Measurements from ENCODE around the gene TRPM3. TPM values are rescaled to one million over a fixed set of nuclear protein-coding genes. Genes with fewer than 3 reads are reported as not detected.

TRPM3 gene
- total RNA-seq, 8 experiments from 2014 or later: 0.09 to 2.3 (median 1.4) TPM

DNA sequence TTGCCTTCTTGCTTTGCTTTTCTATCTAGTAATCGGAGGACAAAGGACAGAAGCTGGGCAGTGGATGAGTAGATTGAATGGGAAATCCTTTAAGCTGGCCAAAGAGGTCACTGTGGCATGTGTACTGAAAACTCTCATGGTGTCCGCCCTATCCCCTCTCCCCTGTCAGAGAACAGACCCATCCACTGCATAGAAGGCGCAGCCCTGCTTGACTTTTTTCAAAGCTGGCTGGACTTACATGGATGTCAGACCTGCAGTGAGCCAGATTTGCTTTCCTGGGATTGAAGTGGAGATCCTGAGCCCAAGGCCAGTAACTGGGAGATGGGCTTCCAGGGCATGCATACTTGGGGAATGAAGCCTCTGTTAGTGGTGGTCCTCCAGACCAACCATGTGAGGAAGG, 329.5 kb downstream of the TRPM3 start:
- no peak for ATAC-seq (replicated peaks in 6 of 8)
- Histone ChIP-seq H3K4me3 (no peak overlapping the region), H3K4me1 (replicated peaks in 1 of 2) (peaks cover 4 to 13% of the 10 kb centered on the region in 2 donors), H3K27ac (no peak overlapping the region)
- 24 to 100% (median 86%) methylated on average over 1 to 2 of the region's 3 CpGs; no CpG with 5 or more reads in 3 of the 10 experiments for WGBS, 10 experiments
- in situ Hi-C loops (cut with MboI; ENCODE audit: low pct_unique_long_range_greater_than_20kb in 2 of 9, low sequenced_read_pairs in 9 of 9, unreplicated experiment in 9 of 9): loop anchor here in 1 of 9 experiments (25.0 kb wide), 1 partner anchor 105 kb away; no protein-coding TSS in a partner anchor

DNA sequence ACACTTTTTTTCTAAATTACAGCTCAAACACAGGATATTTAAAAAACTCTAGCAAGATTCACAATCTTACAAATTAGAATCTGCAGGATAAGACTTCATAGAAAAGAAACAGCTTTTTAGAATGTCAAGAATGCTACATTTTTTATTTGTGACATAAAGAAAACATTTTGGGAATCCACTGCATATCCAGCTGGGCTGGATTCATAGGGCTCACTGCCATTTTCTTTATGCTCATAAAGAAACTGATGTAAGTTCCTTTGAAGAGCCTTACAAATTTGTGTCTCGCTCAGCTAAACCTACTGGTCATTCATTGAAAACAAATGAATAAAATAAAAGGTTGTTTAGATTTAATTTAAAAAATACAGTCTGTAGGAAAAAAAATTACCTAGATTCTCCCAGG, 332.3 kb downstream of the TRPM3 start:
- no peak overlapping the region for H3K4me3 ChIP-seq
- in situ Hi-C loops (cut with MboI; ENCODE audit: low pct_unique_long_range_greater_than_20kb in 2 of 9, low sequenced_read_pairs in 9 of 9, unreplicated experiment in 9 of 9): loop anchor here in 1 of 9 experiments (25.0 kb wide), 1 partner anchor 102 kb away; no protein-coding TSS in a partner anchor
- H3K4me1 ChIP-seq (replicated peaks in 1 of 2): no peaks in the 10 kb centered on the region
- no peak overlapping the region for H3K27ac ChIP-seq
- 0 to 100% (median 92%) methylated on average over 1 of the region's 1 CpG; no CpG with 5 or more reads in 3 of the 10 experiments for WGBS, 10 experiments
- no peak for ATAC-seq (replicated peaks in 6 of 8)

DNA sequence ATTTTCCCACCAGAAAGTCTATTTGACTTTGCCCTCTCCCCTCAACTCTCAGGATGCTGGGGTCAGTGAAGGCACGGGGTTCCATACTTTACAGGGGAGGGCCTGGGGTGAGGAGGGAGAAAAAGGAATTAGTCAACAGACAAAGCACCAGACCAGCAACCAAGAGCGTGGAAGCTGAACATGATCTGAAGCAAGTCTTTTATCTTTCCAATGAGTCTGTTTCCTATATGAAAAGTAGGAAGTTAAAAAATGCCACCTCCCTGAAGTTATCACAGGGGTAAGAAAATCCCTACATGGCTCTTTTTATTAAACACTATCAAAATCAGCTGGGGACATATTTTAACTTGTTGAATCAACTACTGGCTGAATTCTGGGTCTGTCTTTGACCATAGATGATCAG, 337.0 kb downstream of the TRPM3 start:
- no peak overlapping the region for H3K27ac ChIP-seq
- no peak overlapping the region for H3K4me3 ChIP-seq
- no peaks in the 10 kb centered on the region for H3K4me1 ChIP-seq (replicated peaks in 1 of 2)
- 17 to 100% (median 53%) methylated on average over 1 to 2 of the region's 2 CpGs; no CpG with 5 or more reads in 7 of the 10 experiments for WGBS, 10 experiments
- in situ Hi-C loops (cut with MboI; ENCODE audit: low pct_unique_long_range_greater_than_20kb in 2 of 9, low sequenced_read_pairs in 9 of 9, unreplicated experiment in 9 of 9): loop anchor here in 1 of 9 experiments (25.0 kb wide), 1 partner anchor 97 kb away; no protein-coding TSS in a partner anchor
- no peak for ATAC-seq (replicated peaks in 6 of 8)

DNA sequence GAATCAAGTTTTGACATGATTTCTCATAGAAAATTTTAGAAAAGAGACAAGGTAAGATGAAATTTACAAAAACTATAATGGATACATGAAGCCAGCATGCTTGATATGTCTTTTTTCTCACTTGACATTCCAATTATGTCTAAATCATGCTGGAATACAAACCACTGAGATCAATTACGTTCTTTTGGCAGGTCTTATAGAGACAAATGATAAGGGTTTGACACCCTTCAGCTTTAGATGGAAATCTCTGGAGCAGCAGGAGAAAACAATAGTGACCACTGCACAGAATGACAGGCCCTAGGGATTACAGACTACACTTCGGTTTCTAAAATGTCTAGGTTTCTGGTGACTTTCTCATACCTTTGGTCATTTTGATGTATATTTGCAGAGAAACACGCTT, 342.9 kb downstream of the TRPM3 start:
- no peak overlapping the region for H3K27ac ChIP-seq
- no peaks in the 10 kb centered on the region for H3K4me1 ChIP-seq (replicated peaks in 1 of 2)
- ATAC-seq (replicated peaks in 6 of 8): no peak
- 3 to 92% (median 63%) methylated on average over 1 to 3 of the region's 3 CpGs; no CpG with 5 or more reads in 1 of the 10 experiments for WGBS, 10 experiments
- in situ Hi-C loops (cut with MboI; ENCODE audit: low pct_unique_long_range_greater_than_20kb in 2 of 9, low sequenced_read_pairs in 9 of 9, unreplicated experiment in 9 of 9): loop anchor here in 1 of 9 experiments (25.0 kb wide), 1 partner anchor 91 kb away; no protein-coding TSS in a partner anchor
- H3K4me3 ChIP-seq: no peak overlapping the region

DNA sequence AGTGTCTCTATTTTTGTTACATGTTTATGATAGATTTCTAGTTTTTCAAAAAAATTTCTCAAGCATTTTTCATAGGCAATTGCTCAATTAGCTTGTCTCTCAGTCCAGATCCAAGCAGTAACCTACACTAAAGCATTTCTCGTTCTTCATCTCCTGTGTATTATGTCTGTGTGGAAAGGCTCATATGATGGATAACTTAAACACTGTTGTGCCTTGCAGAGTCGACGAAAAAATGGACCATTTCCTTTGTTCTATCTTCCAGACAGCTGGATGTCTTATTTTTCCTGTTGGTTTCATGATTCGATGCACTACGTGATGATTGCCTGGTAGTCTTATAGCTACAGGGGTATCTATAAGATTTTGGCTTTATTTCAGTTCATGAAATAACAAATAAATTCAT, 347.8 kb downstream of the TRPM3 start:
- Histone ChIP-seq H3K27ac (no peak overlapping the region), H3K4me3 (no peak overlapping the region), H3K4me1 (replicated peaks in 1 of 2) (no peaks in the 10 kb centered on the region)
- WGBS, 10 experiments: 6 to 100% (median 83%) methylated on average over 3 to 5 of the region's 5 CpGs; no CpG with 5 or more reads in 1 of the 10 experiments
- ATAC-seq (replicated peaks in 6 of 8): no peak
- in situ Hi-C loops (cut with MboI; ENCODE audit: low pct_unique_long_range_greater_than_20kb in 2 of 9, low sequenced_read_pairs in 9 of 9, unreplicated experiment in 9 of 9): no loop called here

DNA sequence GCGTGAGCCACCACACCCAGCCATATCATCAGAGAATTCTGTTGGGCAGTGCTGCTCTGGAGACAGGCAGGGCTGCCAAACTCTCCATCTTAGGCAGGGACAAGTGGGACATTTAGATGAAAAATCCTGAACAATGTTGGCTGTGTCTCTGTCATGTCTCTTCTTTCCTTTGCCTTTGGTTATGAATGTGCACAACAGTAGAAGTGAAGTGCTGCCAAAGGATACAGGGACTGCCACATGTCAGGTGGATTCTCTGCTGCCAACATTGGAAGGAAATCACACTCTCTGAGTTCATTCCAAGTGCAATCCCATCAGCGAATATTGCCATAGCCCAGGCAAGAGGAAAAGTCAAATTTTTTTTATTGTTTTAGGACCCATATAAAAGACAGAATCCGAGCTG, 348.8 kb downstream of the TRPM3 start:
- H3K4me1 ChIP-seq (replicated peaks in 1 of 2): no peaks in the 10 kb centered on the region
- no peak overlapping the region for H3K27ac ChIP-seq
- 0 to 83% (median 60%) methylated on average over 1 to 3 of the region's 3 CpGs; no CpG with 5 or more reads in 2 of the 10 experiments for WGBS, 10 experiments
- in situ Hi-C loops (cut with MboI; ENCODE audit: low pct_unique_long_range_greater_than_20kb in 2 of 9, low sequenced_read_pairs in 9 of 9, unreplicated experiment in 9 of 9): no loop called here
- no peak for ATAC-seq (replicated peaks in 6 of 8)
- no peak overlapping the region for H3K4me3 ChIP-seq

DNA sequence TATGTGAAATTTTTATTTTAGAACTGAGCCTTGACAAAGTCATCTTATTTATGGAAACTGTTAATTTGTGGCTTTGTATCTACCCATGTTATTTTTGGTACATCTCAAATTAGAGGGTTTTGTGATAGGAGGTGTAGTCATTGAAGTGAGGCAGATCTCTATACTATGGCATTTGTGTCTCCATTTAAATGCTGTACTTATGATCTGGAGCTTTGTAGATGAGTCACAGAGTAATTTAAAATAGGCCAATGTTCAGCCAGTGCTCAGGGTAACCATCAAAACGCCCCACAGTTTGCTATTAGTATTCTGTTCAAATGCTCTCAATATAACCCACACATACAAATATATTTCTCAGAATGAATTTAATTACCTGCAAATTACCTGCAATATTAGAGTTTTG, 355.5 kb downstream of the TRPM3 start:
- Histone ChIP-seq H3K4me3 (no peak overlapping the region), H3K4me1 (replicated peaks in 1 of 2) (peaks cover 0 to 2% of the 10 kb centered on the region in 2 donors), H3K27ac (no peak overlapping the region)
- in situ Hi-C loops (cut with MboI; ENCODE audit: low pct_unique_long_range_greater_than_20kb in 2 of 9, low sequenced_read_pairs in 9 of 9, unreplicated experiment in 9 of 9): no loop called here
- ATAC-seq (replicated peaks in 6 of 8): peak in 4 of 8 experiments; percentile 48 to 60 (median 54)
- WGBS, 10 experiments: 0 to 100% (median 88%) methylated on average over 1 of the region's 1 CpG; no CpG with 5 or more reads in 3 of the 10 experiments

DNA sequence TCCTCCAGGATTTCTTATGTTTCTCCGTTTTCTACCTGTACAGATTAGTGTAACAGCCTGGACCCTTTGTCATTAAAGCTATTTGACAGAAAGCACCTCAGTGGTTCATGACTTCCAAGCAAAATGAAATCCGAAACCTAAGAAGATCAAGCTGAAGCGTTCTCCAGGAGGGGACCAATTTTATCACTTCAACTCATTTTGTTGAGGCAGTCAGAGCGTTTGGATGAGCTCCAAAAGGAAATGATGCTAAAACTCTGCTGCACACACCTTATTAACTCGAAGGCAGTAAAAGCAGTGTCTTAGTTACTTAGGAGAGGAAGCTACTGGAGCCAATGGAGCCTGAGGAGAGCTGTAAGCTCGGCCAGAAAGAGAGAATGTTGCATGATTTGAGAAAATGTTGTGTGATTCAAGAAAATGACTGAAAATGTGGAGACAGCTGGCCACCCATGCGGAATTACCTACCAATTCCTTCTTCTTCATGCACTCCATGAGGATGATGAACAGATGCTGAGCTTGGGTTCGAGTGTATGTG, 360.2 kb downstream of the TRPM3 start:
- no peak overlapping the region for H3K27ac ChIP-seq
- peaks cover 0 to 2% of the 10 kb centered on the region in 2 donors for H3K4me1 ChIP-seq (replicated peaks in 1 of 2)
- H3K4me3 ChIP-seq: no peak overlapping the region
- in situ Hi-C loops (cut with MboI; ENCODE audit: low pct_unique_long_range_greater_than_20kb in 2 of 9, low sequenced_read_pairs in 9 of 9, unreplicated experiment in 9 of 9): no loop called here
- ATAC-seq (replicated peaks in 6 of 8): no peak
- 10 to 100% (median 58%) methylated on average over 2 to 8 of the region's 8 CpGs; no CpG with 5 or more reads in 1 of the 10 experiments for WGBS, 10 experiments

DNA sequence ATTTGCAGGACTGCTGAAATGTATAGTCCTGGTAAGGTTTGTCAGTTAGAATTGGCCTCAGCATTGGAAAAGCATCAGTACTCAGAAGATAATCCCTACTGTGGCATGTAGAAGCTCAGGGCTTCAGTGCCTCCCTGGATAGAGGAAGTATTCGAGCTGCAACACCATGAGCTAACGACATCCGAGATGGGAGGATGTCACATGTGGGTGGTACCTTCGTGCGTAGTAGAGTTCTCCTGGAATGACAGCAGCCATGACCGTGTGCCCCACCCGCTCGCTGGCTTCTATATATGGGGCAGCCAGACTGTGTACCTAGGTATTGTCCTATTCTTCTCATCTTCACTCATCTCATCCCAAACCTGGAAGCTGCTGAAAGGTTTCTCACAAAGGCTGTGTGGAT, 361.2 kb downstream of the TRPM3 start:
- in situ Hi-C loops (cut with MboI; ENCODE audit: low pct_unique_long_range_greater_than_20kb in 2 of 9, low sequenced_read_pairs in 9 of 9, unreplicated experiment in 9 of 9): no loop called here
- Histone ChIP-seq H3K4me3 (no peak overlapping the region), H3K27ac (no peak overlapping the region), H3K4me1 (replicated peaks in 1 of 2) (no peaks in the 10 kb centered on the region)
- 20 to 100% (median 93%) methylated on average over 2 to 8 of the region's 8 CpGs; no CpG with 5 or more reads in 3 of the 10 experiments for WGBS, 10 experiments
- ATAC-seq (replicated peaks in 6 of 8): no peak

DNA sequence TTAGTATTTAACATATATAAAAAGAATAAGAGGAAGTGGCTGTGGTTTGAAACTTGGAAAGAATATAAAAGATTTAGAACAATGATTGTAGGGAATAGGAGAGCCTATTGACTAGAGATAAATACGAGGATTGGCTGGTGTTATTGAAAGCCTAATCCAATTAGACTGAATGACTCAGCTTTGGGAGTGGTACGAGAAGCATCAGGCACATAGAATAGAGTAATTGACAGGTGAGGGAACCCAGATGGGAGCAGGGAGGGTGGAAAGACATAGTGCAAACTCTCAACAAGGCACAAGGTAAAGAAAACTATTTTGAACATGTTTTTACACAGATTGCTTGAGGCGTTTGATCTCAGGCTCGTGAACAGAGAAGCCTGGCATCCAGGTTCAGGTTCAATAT, 368.1 kb downstream of the TRPM3 start:
- Histone ChIP-seq H3K4me1 (replicated peaks in 1 of 2) (no peaks in the 10 kb centered on the region), H3K27ac (no peak overlapping the region), H3K4me3 (no peak overlapping the region)
- peak in 1 of 8 experiments; percentile 19 for ATAC-seq (replicated peaks in 6 of 8)
- in situ Hi-C loops (cut with MboI; ENCODE audit: low pct_unique_long_range_greater_than_20kb in 2 of 9, low sequenced_read_pairs in 9 of 9, unreplicated experiment in 9 of 9): no loop called here
- 0 to 95% (median 52%) methylated on average over 1 to 4 of the region's 4 CpGs; no CpG with 5 or more reads in 2 of the 10 experiments for WGBS, 10 experiments

DNA sequence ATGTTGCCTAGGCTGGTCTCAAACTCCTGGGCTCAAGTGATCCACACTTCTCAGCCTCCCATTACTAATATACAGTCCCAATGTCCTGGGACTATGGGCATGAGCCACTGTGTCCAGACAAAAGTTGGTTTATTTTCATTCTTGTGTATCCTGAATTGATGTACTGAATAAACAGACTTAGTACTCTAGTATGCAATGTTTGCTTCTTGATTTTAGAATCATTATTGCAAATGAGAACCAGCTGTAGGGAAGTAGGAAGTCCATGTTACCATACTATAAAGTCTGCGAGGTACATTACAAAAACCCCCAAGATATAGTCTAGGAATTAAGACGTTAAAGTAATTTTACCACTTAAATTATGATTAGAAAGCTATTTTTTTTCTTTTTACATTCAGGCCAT, 372.4 kb downstream of the TRPM3 start:
- in situ Hi-C loops (cut with MboI; ENCODE audit: low pct_unique_long_range_greater_than_20kb in 2 of 9, low sequenced_read_pairs in 9 of 9, unreplicated experiment in 9 of 9): no loop called here
- H3K27ac ChIP-seq: no peak overlapping the region
- peaks cover 5 to 15% of the 10 kb centered on the region in 2 donors for H3K4me1 ChIP-seq (replicated peaks in 1 of 2)
- 16 to 100% (median 86%) methylated on average over 1 to 2 of the region's 2 CpGs; no CpG with 5 or more reads in 1 of the 10 experiments for WGBS, 10 experiments
- no peak for ATAC-seq (replicated peaks in 6 of 8)
- no peak overlapping the region for H3K4me3 ChIP-seq

DNA sequence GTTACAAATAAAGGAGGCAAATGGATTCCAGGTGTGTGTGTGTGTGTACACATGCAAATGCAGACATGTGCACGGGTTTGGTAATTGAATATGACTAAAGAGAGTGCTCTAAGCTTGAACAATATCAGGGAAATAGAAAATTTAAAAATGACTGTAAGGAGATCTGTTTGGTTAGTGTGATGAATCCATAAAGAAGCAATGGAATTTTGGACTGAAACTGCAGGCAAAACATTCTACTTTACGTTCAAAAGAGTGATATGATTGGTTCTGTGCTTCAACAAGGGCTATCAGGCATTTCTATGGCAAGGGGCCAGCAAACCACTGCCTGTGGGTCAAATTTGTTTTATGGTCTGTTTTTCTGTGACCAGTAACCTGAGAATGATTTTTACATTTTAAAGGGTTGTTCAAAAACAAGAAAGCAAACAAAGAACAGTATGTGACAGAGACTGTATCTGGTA, 374.1 kb downstream of the TRPM3 start:
- in situ Hi-C loops (cut with MboI; ENCODE audit: low pct_unique_long_range_greater_than_20kb in 2 of 9, low sequenced_read_pairs in 9 of 9, unreplicated experiment in 9 of 9): no loop called here

DNA sequence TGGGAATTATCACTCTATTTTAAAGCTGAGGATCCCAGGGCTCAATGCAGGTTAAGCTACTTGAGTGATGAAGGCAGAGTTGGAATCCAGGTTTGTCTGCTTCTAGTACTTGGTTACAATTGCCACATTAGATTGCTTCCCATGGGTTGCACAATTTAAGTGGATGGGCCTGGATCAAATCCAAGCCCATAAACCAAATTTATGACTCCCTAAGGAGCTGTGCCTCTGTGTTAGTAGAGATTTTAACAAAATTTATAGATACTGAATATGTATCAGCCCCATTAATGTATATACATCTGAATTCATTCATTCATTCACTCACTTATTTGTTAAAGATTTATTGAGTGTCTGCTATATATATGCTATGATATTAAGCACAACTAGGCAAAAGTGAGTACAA, 374.7 kb downstream of the TRPM3 start:
- in situ Hi-C loops (cut with MboI; ENCODE audit: low pct_unique_long_range_greater_than_20kb in 2 of 9, low sequenced_read_pairs in 9 of 9, unreplicated experiment in 9 of 9): no loop called here
- peaks cover 5 to 15% of the 10 kb centered on the region in 2 donors for H3K4me1 ChIP-seq (replicated peaks in 1 of 2)
- H3K27ac ChIP-seq: no peak overlapping the region
- ATAC-seq (replicated peaks in 6 of 8): peak; percentile 29 to 92 (median 51)
- H3K4me3 ChIP-seq: no peak overlapping the region

More for the DNA sequence above, 374.1 kb downstream of the TRPM3 start:
- peak in 5 of 8 experiments; percentile 11 to 76 (median 33) for ATAC-seq (replicated peaks in 6 of 8)
- peaks cover 5 to 15% of the 10 kb centered on the region in 2 donors for H3K4me1 ChIP-seq (replicated peaks in 1 of 2)
- no peak overlapping the region for H3K27ac ChIP-seq
- H3K4me3 ChIP-seq: no peak overlapping the region
- WGBS, 10 experiments: 0 to 83% (median 30%) methylated on average over 1 to 2 of the region's 2 CpGs; no CpG with 5 or more reads in 2 of the 10 experiments
